MM.1S (cell line): ENCODE measurements around the gene SCAMP1.

ENCODE experiments used
- EZH2 ChIP-seq: fragments of 300-600 bp; sonication (generic); optimal IDR thresholded peaks from 2 replicates; pipeline ENCODE3; 2017; ENCODE audit warnings: low read depth, mild to moderate bottlenecking, antibody characterized with exemption, low read length, mixed read lengths
- TF ChIP-seq, protein P1 (sequence below): fragments of 300-600 bp; sonication (generic); IDR thresholded peaks from 2 replicates; pipeline ENCODE4 v1.5.1; 2016; ENCODE audit warnings: antibody characterized with exemption, low read length, mixed read lengths

DNA sequence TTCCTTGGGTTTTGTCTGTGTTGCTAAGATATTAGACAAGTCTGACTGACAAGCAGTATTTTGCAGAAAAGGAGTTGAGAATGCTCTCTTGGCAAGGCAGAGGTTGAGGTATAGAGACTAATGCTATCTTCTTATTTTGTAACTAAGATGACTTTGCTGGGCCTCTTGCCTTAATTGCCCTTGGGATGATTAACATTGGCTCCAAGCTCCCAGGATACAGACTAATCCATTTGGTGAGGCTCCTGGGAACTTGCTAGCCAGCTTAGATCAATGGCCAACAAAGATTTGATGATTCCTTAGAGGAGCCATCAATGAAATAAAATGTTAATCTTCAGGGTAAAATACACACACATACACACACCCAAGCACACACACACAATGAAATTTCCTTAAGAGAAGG is 37.2 kb upstream of the SCAMP1 start:
- TF ChIP-seq, protein P1, sequence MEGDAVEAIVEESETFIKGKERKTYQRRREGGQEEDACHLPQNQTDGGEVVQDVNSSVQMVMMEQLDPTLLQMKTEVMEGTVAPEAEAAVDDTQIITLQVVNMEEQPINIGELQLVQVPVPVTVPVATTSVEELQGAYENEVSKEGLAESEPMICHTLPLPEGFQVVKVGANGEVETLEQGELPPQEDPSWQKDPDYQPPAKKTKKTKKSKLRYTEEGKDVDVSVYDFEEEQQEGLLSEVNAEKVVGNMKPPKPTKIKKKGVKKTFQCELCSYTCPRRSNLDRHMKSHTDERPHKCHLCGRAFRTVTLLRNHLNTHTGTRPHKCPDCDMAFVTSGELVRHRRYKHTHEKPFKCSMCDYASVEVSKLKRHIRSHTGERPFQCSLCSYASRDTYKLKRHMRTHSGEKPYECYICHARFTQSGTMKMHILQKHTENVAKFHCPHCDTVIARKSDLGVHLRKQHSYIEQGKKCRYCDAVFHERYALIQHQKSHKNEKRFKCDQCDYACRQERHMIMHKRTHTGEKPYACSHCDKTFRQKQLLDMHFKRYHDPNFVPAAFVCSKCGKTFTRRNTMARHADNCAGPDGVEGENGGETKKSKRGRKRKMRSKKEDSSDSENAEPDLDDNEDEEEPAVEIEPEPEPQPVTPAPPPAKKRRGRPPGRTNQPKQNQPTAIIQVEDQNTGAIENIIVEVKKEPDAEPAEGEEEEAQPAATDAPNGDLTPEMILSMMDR = no peak
- no peak for TF ChIP-seq EZH2
